Liver (tissue), 3 donors: ENCODE measurements around the gene LDAH.

Experiments
- EGR1 ChIP-seq, 2 donors: IDR thresholded peaks; 2 replicates each; pipeline ENCODE4 v1.6.1; 2016 to 2018; ENCODE audit warnings: antibody characterized with exemption in 2 of 2, low read depth in 2 of 2
- FOXA1 ChIP-seq: IDR thresholded peaks from 2 replicates; pipeline ENCODE4 v1.6.1; 2016; ENCODE audit warnings: antibody characterized with exemption
- RAD21 ChIP-seq, 2 donors: IDR thresholded peaks; 2 replicates each; pipeline ENCODE4 v1.6.1; 2016; ENCODE audit warnings: antibody characterized with exemption in 2 of 2, mild to moderate bottlenecking in 2 of 2
- TAF1 ChIP-seq: conservative IDR thresholded peaks from 2 replicates; pipeline ENCODE4 v1.6.1; 2016; ENCODE audit warnings: antibody characterized with exemption, mild to moderate bottlenecking
- YY1 ChIP-seq: IDR thresholded peaks from 2 replicates; pipeline ENCODE4 v1.6.1; 2016; ENCODE audit warnings: antibody characterized with exemption, mild to moderate bottlenecking
- TF ChIP-seq, protein P1 (sequence below): fragments of 150-350 bp; IDR thresholded peaks from 2 replicates; pipeline ENCODE4 v1.5.1; 2017; ENCODE audit warnings: improper control_type of control experiment, low read depth, low read length; ENCODE audit not compliant: missing input control
- donor health status: healthy.
- donor health status: healthy.

DNA sequence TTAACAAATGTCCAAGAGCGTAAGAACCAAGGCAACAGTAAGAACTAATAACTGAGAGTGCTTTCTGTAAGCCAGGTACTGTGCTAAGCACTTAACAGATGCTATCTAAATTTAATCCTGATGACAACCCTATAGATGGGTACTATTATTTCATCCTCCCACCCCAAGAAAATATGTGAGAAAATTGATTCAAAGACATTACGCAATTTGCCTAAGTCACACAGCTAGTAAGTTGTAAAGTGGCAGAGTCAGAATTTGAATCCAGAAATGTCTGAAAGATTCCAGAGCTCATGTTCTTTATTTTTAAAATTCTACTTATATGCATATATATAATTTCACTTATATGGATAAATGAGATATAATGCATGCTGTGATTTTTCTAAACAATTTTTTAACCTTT is 10.1 kb downstream of the LDAH start:
- TF ChIP-seq, protein P1, sequence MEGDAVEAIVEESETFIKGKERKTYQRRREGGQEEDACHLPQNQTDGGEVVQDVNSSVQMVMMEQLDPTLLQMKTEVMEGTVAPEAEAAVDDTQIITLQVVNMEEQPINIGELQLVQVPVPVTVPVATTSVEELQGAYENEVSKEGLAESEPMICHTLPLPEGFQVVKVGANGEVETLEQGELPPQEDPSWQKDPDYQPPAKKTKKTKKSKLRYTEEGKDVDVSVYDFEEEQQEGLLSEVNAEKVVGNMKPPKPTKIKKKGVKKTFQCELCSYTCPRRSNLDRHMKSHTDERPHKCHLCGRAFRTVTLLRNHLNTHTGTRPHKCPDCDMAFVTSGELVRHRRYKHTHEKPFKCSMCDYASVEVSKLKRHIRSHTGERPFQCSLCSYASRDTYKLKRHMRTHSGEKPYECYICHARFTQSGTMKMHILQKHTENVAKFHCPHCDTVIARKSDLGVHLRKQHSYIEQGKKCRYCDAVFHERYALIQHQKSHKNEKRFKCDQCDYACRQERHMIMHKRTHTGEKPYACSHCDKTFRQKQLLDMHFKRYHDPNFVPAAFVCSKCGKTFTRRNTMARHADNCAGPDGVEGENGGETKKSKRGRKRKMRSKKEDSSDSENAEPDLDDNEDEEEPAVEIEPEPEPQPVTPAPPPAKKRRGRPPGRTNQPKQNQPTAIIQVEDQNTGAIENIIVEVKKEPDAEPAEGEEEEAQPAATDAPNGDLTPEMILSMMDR = no peak
- no peak for TF ChIP-seq YY1
- TF ChIP-seq RAD21 (IDR thresholded peaks at IDR 0.05) = no peak
- no peak for TF ChIP-seq TAF1
- no peak for TF ChIP-seq EGR1 (IDR thresholded peaks at IDR 0.05; ENCODE audit: low read depth in 2 of 2)
- TF ChIP-seq FOXA1 = no peak
